ENCODE results near the gene LOXL4.
"Not testable (repeated sequence)": the region's sequence is repeated elsewhere in the genome, so short reads cannot be mapped to it uniquely, and the experiment has no call there.

The LOXL4 gene

DNA sequence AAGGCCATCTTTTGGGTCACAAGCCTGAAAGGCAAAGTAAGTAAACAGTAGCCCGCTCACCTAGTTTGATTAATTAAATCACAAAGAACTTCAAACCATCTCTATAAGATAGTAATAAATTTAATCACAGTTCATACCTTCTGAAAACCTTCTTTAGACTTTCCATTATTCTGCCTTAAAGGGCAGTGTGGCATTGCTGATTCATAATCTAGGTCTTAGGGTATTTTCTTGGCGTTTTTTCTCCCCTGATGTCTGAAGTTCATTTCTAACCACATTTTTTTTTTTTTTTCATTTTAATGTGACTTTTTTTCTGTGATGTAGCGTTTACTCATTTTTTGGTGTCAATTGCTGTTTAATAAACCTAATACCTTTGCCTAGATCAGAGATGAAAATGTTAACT, 27.5 kb downstream of the LOXL4 start:
- DNase-seq: no peak

DNA sequence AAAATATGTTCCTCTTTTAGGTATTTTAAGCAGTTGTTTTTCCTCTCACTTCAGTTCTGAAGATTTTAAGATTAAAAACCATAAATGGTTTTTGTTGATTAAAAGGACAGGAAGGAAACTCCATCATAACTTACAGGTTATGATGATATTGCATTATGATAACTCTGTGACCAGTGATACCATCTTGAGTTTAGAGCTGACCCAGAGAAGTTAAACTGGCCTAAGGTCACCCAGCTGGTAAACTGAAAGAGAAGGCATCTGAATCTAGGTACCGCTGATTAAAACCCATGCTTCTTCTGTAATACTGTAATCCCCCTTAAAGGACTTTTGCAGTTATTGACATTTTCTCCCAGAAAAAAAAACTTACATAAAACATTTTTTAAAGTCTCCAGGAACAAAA, 29.6 kb downstream of the LOXL4 start:
- no peak for DNase-seq

DNA sequence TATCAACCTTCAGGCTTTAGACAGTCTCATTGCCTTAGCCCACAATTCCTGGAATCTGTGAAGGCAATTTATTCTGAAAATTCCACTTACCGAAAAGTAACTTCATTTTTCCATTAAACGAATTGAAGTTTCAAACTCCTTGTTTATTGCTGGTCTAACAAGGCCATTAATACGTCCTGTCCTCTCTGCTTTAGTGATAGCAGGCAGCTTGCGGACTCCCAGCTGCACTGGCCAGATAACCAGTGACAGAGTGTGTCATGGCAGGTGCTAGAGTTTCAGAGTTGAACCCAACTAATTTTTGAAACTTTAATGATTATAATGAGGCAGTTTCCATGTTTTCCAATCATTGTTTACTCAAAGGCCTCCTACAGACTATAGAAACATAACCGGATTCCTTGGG, 31.1 kb downstream of the LOXL4 start:
- no peak for DNase-seq

DNA sequence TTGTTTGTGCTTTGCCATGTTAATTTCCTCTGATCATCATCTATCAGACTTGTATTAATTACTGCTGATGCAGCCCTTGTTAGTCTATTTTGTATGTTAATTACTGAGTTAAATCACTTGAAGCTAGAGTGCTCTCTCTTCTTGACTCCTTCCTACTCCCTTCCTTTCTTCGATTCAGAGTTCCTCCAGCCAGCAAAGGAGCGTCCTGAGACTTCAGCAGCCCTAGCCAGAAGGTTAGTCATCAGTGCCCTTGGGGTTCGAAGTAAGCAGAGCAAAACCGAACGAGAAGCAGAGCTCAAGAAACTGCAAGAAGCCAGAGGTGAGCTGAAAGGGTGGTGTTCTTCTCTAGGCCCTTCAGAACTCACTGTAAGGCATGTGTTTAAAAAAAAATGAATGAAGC, 32.1 kb downstream of the LOXL4 start:
- DNase-seq: no peak

DNA sequence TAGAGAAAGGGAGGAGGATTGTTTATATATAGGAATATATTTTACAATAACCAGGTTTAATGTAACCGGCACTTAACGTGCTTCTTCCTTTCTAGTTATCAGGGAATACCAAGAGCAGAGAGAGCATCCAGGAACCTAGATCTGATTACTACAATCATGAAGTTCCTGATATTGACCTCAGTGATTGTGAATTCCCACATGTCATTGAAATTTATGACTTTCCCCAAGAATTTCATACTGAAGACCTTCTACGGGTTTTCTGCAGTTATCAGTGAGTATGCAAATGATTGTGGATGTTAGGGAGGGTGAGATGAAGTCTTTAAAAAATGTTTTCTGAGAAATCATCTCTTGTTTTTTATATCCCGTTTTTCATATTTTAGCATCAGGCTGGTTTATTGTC, 36.6 kb downstream of the LOXL4 start:
- no peak for DNase-seq

DNA sequence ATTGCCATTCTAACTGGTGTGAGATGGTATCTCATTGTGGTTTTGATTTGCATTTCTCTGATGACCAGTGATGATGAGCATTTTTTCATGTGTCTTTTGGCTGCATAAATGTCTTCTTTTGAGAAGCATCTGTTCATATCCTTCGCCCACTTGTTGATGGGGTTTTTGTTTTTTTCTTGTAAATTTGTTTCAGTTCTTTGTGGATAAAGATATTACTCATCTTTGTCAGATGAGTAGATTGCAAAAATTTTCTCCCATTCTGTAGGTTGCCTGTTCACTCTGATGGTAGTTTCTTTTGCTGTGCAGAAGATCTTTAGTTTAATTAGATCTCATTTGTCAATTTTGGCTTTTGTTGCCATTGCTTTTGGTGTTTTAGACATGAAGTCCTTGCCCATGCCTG, 39.7 kb downstream of the LOXL4 start:
- not testable (repeated sequence) for DNase-seq

DNA sequence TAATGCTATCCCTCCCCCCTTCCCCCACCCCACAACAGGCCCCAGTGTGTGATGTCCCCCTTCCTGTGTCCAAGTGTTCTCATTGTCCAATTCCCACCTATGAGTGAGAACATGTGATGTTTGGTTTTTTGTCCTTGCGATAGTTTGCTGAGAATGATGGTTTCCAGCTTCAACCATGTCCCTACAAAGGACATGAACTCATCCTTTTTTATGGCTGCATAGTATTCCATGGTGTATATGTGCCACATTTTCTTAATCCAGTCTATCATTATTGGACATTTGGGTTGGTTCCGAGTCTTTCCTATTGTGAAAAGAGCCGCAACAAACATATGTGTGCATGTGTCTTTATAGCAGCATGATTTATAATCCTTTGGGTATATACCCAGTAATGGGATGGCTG, 40.3 kb downstream of the LOXL4 start:
- not testable (repeated sequence) for DNase-seq

DNA sequence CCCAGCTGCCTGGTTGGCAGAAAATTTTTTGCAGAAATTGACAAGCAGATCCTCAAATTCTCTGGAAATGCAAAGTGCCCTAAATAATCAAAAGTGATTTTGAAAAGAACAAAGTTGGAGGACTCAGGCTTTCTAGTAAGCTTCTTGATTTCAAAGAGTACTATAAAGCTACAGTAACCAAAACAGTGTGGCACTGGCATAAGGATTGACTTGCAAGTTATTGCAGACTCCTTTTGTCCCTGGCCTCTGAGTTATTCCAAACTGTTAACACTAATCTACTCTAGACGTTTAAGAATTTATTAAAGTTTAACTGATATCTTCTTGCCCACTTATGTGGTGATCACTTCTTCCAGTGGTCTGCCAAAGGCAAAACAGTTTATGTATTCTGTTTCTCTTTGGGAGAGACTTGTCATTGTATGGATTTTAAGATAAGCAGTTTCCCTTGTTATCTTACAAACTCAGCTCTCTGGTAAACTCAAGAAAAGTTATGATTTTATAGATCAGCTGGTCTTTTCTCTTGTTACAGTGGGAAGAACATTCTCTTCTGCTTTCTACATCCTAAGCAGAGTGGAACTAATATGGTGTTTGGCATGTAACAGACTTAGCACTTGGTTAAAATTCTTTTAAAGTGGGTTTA, 41.4 kb downstream of the LOXL4 start:
- DNase-seq: no peak

DNA sequence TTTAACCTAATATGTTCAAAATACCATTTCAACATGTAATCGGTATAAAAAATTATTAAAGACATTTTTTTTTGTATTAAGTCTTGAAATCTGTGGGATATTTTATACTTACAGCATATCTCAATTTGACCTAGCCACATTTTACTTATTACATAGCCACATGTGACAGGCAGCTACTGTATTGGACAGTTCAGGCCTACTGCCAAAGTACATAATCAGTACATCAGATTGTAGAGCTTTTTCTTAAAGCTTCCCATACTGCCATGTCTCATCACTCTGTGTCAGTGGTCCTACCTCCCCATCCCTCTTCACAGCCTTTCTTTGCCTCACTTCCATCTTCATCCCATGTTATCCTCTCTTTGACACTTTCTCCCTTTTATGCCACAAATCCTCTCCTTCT, 43.0 kb downstream of the LOXL4 start:
- DNase-seq: no peak

DNA sequence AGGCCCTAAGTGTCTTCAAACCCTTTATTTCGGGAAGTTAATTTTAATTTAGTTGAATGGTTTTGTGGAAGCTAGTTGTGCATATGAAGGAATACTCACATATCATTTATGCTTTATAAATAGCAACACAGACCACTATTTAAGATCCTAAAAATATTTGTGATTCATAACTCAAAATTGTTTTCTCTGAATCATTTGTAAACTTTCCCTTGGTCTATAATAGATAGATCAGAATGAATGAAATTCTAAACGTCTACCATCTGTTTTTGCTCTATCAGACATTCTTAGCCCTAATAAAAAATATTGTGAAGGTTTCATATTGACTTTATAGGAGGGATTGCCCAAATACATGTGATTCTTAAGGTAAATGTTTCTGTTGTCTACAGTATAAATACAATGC, 43.5 kb downstream of the LOXL4 start:
- DNase-seq: no peak

DNA sequence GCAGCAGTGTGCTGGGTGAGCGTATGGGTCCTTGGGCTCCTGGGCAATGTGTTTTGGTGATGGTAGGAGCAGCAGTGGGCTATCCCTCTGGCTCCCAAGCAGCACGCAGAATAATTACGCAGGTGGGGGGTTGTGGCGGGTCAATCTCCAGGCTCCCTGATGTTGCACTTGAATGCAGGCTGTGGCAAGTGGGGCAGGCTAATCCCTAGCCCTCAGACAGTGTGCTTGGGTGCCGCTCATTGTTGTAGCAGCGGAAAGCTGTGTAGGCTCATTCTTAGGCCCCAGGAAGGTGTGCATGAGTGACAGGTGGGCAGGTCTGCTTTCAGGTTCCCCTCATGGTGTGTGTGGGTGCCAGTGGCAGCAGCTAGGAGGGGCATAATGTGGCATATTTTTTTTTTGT, 44.1 kb downstream of the LOXL4 start:
- DNase-seq: no peak

DNA sequence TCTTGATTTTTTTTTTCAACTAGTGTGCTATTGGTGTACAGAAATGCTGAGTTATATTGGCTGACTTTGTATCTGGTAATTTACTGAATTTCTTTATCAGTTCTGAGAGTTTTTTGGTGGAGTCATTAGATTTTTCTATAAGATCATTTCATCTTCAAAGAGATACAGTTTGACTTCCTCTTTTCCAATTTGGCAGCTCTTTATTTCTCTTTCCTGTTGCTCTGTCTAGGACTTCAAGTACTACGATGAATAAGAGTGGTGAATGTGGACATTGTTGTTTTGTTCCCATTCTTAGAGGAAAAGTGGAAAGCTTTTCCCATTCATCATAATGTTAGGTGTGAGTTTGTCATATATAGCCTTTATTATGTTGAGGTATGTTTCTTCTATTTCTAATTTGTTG, 50.2 kb downstream of the LOXL4 start:
- no peak for DNase-seq

DNA sequence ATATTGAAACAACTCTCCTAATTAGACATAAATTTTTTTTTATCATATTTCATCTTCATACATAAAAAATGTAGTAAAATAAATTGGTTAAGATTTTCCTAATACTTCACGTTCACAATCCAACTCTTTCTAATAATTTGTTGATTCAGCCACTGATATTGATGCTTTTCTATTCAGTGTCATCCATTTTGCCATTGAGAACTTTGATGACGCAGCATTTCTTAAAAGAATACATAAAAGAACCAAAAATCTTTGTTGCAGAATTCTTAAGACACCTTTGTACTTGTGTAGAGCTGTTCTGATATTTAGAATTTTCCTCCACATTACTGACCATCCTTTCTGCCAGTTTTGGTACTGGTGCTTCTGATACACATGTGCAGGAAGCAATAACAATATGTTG, 52.6 kb downstream of the LOXL4 start:
- DNase-seq: no peak

DNA sequence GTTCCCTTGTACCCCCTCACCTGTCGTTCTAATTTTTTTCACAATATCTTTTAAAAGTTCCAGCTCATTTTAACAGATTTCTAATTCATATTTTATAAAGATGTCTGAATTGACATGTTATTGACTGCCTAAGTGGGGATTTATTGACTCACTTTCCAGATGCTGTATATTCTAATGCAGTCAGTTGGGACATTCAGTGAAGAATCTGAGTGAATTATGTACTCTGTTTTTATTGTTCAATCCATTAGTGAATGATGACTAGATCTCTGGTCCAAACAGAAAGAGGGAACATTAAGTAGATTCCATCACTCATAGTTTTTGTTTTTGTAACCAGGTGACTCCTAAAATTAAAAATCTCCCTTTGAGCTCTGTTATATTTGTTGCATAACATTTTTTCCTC, 54.3 kb downstream of the LOXL4 start:
- no peak for DNase-seq

DNA sequence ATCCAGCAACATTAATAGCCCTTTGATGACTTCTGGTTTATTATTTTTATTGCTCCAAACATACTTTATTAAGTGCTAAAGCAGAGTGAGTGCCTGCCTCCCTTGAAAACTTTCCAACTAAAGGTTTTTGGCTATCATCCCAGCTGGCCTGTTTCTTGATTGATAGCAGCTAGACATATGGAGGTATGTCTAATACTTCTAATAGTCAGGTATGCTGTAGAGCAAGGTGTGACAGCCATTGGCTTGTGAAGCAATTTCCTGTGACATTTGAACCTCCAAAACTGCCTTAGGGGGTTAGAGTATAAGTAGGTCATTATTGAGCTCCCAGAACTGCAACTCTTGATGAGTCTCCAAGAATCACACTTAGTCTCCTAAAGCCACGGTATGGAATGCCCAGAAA, 55.8 kb downstream of the LOXL4 start:
- DNase-seq: no peak

DNA sequence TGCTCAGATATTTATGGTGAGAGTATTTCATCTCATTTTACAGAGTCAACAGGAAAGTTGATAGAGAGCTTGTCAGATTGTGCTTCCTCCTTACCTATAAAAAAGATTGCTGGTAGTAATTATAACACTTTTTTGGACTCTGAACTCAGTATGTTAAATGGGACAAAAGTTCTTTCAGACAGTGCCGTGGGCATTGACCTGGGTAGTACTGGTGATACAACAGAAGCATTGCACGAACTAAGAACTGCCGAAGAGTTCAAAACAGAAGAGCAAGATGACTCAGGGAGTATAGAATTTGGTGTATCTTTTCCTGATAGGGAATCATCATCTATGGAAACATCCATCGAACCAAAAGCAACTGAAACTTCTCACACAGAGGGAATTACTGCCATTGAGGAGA, 58.6 kb downstream of the LOXL4 start:
- DNase-seq: no peak

DNA sequence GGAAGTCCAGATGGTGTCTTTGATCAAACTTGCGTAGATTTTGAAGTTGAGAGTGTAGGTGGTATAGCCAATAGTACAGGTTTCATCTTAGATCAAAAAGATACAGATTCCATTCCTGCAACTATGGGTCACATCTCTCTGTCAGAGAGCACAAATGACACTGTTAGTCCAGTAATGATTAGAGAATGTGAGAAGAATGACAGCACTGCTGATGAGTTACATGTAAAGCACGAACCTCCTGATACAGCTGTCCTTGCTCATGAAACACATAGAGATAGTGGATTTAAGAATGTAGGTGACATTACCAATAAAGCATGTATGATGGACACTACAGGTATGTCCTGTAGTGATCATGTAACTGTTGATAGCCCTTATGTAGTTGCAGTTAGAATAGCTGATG, 59.1 kb downstream of the LOXL4 start:
- DNase-seq: no peak

DNA sequence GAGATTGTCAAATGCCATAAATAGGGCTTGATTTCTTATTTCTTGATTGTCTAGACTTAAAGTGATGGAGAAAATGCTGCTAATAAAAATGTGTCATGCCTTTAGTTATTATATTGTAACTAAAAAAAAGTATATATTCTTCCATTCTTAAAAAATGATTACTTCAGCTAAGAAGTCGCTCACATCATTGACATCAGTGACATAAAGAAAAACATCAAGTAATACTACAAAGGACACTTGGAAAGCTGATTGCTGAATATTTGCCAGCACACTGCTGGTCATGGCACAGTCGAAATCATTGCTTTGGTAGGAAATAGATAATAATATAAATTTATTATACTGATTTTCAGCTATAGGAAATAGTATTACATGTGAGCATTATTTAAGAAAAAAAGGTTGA, 62.6 kb downstream of the LOXL4 start:
- DNase-seq: no peak

DNA sequence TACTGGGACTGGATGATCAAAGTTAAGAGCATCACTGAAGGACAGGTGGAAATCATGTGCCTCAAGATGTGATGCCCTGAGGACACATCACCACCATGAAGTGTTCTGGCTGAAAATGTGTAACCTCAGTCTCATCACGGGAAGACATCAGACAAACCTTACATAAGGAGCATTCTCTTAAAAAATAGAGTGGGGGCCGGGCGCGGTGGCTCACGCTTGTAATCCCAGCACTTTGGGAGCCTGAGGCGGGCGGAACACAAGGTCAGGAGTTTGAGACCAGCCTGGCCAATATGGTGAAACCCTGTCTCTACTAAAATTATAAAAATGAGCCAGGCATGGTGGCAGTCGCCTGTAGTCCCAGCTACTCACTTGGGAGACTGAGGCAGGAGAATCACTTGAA, 65.6 kb downstream of the LOXL4 start:
- no peak for DNase-seq

DNA sequence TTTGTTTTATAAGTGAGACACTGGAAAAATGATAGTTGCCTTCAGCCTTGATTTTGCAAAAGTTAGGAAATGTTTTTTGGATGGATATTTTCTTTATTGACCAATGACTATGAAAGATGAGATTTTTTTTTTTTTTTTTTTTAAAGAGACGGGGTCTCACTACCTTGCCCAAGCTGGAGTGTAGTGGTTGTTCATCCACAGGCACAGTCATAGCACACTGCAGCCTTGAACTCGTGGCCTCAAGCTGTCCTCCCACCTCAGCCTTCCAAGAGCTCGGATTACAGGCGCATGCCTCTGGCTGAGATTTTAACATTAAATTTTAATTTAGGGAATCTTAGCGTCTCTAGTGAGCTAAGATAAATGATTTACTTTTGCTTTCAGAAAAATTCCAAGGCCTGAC, 66.2 kb downstream of the LOXL4 start:
- no peak for DNase-seq
